ENCODE results near the gene GOLGA1. TPM values are rescaled to one million over a fixed set of nuclear protein-coding genes. Genes with fewer than 3 reads are reported as not detected.

The GOLGA1 gene
- total RNA-seq, 2 experiments from 2014 or later = 19.0 to 19.2 TPM

GRCh38 chr9:124871156-124871561 lies 69.7 kb downstream of the GOLGA1 start:
- H3K9me2 ChIP-seq (ENCODE audit: insufficient read depth, low read length) = no peaks in the 10 kb centered on the region
- H3K9me3 ChIP-seq (ENCODE audit: low read length) = no peaks in the 10 kb centered on the region
- no TSS peak for BruUV-seq (replicated peaks)
- H3K27ac ChIP-seq (ENCODE audit: low read depth, low read length, poor library complexity, severe bottlenecking) = peak overlapping the region; percentile 88
- H3K4me1 ChIP-seq (ENCODE audit: insufficient read depth, low read length, poor library complexity, severe bottlenecking) = peaks cover 56% of the 10 kb centered on the region
- H2AFZ ChIP-seq (ENCODE audit: low read length) = no peak overlapping the region
- H3K36me3 ChIP-seq (ENCODE audit: insufficient read depth, low read length) = peaks cover 62% of the 10 kb centered on the region
- peak overlapping the region; percentile 79 for H3K4me3 ChIP-seq (ENCODE audit: low read depth, low read length, poor library complexity, severe bottlenecking)
- DNase-seq (ENCODE audit: low spot score) = no peak
- TF ChIP-seq CTCF (conservative IDR thresholded peaks at IDR 0.05; ENCODE audit: low read length) (no peak), EZH2phosphoT487 (IDR thresholded peaks at IDR 0.05; ENCODE audit: borderline replicate concordance, low read depth, low read length) (no peak)
- H3K4me2 ChIP-seq (ENCODE audit: low read length) = peak overlapping the region; percentile 95
- intact Hi-C loops (cut with micrococcal nuclease; ENCODE audit: unreplicated experiment) = loop anchor here (2.0 kb wide), 1 partner anchor 272 kb away; the partner anchor contains the start of gene SCAI
- ChIA-PET CTCF (ENCODE audit: unreplicated experiment) (no interaction called here), POLR2A (interaction anchor here (0.5 to 1.9 kb wide), 2 partner anchors 20 to 1559 kb away, joined by 3 to 4 read pairs; no protein-coding TSS in a partner anchor)
- peaks cover 78% of the 10 kb centered on the region for H3K79me2 ChIP-seq (ENCODE audit: insufficient read depth, low read depth, low read length)
- peaks cover 36% of the 10 kb centered on the region for H4K20me1 ChIP-seq (ENCODE audit: insufficient read depth, low read length)

- Histone ChIP-seq H3K4me3 (ENCODE audit: low read depth, low read length, poor library complexity, severe bottlenecking) (peak overlapping the region; percentile 79), H4K20me1 (ENCODE audit: insufficient read depth, low read length) (peaks cover 36% of the 10 kb centered on the region), H3K9me2 (ENCODE audit: insufficient read depth, low read length) (no peaks in the 10 kb centered on the region), H3K4me2 (ENCODE audit: low read length) (peak overlapping the region; percentile 95), H3K27ac (ENCODE audit: low read depth, low read length, poor library complexity, severe bottlenecking) (peak overlapping the region; percentile 88), H3K79me2 (ENCODE audit: insufficient read depth, low read depth, low read length) (peaks cover 78% of the 10 kb centered on the region), H3K9me3 (ENCODE audit: low read length) (no peaks in the 10 kb centered on the region), H3K36me3 (ENCODE audit: insufficient read depth, low read length) (peaks cover 58% of the 10 kb centered on the region), H2AFZ (ENCODE audit: low read length) (no peak overlapping the region), H3K4me1 (ENCODE audit: insufficient read depth, low read length, poor library complexity, severe bottlenecking) (peaks cover 56% of the 10 kb centered on the region)
- ChIA-PET CTCF (ENCODE audit: unreplicated experiment) (no interaction called here), POLR2A (interaction anchor here (0.6 to 1.9 kb wide), 4 partner anchors 19 to 969 kb away, joined by 3 to 4 read pairs (median 4); no protein-coding TSS in a partner anchor)
- intact Hi-C loops (cut with micrococcal nuclease; ENCODE audit: unreplicated experiment) = loop anchor here (2.0 kb wide), 1 partner anchor 272 kb away; the partner anchor contains the start of gene SCAI
- TF ChIP-seq EZH2phosphoT487 (IDR thresholded peaks at IDR 0.05; ENCODE audit: borderline replicate concordance, low read depth, low read length) = no peak
- TF ChIP-seq CTCF (conservative IDR thresholded peaks at IDR 0.05; ENCODE audit: low read length) = no peak
- BruUV-seq (replicated peaks) = no TSS peak
- no peak for DNase-seq (ENCODE audit: low spot score)
Observed at GRCh38 chr9:124870723-124871122, 70.2 kb downstream of the GOLGA1 start.

GRCh38 chr9:124869986-124870560 lies 70.8 kb downstream of the GOLGA1 start:
- ChIA-PET POLR2A (interaction anchor here (0.6 to 1.9 kb wide), 6 partner anchors 10 to 970 kb away, joined by 3 to 4 read pairs (median 4); no protein-coding TSS in a partner anchor), CTCF (ENCODE audit: unreplicated experiment) (interaction anchor here (0.7 kb wide), 1 partner anchor 30 kb away, joined by 3 read pairs; no protein-coding TSS in a partner anchor)
- Histone ChIP-seq H3K36me3 (ENCODE audit: insufficient read depth, low read length) (peaks cover 52% of the 10 kb centered on the region), H3K4me2 (ENCODE audit: low read length) (peak overlapping the region; percentile 95), H3K9me2 (ENCODE audit: insufficient read depth, low read length) (no peaks in the 10 kb centered on the region), H2AFZ (ENCODE audit: low read length) (no peak overlapping the region), H3K79me2 (ENCODE audit: insufficient read depth, low read depth, low read length) (peaks cover 75% of the 10 kb centered on the region), H3K4me3 (ENCODE audit: low read depth, low read length, poor library complexity, severe bottlenecking) (peak overlapping the region; percentile 79), H3K4me1 (ENCODE audit: insufficient read depth, low read length, poor library complexity, severe bottlenecking) (peaks cover 56% of the 10 kb centered on the region), H3K9me3 (ENCODE audit: low read length) (no peaks in the 10 kb centered on the region), H3K27ac (ENCODE audit: low read depth, low read length, poor library complexity, severe bottlenecking) (peak overlapping the region; percentile 88), H4K20me1 (ENCODE audit: insufficient read depth, low read length) (peaks cover 36% of the 10 kb centered on the region)
- TSS peak; percentile 68 for BruUV-seq (replicated peaks)
- TF ChIP-seq CTCF (conservative IDR thresholded peaks at IDR 0.05; ENCODE audit: low read length) (no peak), EZH2phosphoT487 (IDR thresholded peaks at IDR 0.05; ENCODE audit: borderline replicate concordance, low read depth, low read length) (no peak)
- intact Hi-C loops (cut with micrococcal nuclease; ENCODE audit: unreplicated experiment) = loop anchor here (2.0 to 5.0 kb wide), 3 partner anchors 71 to 372 kb away; partner anchors contain the start of genes GOLGA1, HSPA5 and SCAI
- DNase-seq (ENCODE audit: low spot score) = peak; percentile 84
